Smooth muscle cell (in vitro differentiated cells): ENCODE measurements around the gene FRMPD4. TPM values are rescaled to one million over a fixed set of nuclear protein-coding genes. Genes with fewer than 3 reads are reported as not detected.

Source experiments
- DNase-seq: peaks from one replicate; lab custom pipeline; 2025; ENCODE audit not compliant: unreplicated experiment; lab: John Stamatoyannopoulos, UW
- H2AFZ ChIP-seq: fragments of 200-600 bp; sonication (generic); 2 replicates; pipeline ENCODE4 v1.6.0; 2016; ENCODE audit warnings: antibody characterized with exemption, low read depth, mild to moderate bottlenecking
- H3F3A ChIP-seq: fragments of 200-600 bp; sonication (generic); 2 replicates; pipeline ENCODE4 v1.6.0; 2017; ENCODE audit warnings: antibody characterized with exemption, low read depth
- H3K27ac ChIP-seq: fragments of 200-600 bp; sonication (generic); 2 replicates; pipeline ENCODE4 v1.5.1; 2016; ENCODE audit warnings: low read depth, mild to moderate bottlenecking
- H3K27me3 ChIP-seq: fragments of 200-600 bp; sonication (generic); 2 replicates; pipeline ENCODE4 v1.6.1; 2016; ENCODE audit warnings: low read depth, mild to moderate bottlenecking
- H3K36me3 ChIP-seq: fragments of 200-600 bp; sonication (generic); 2 replicates; pipeline ENCODE4 v1.5.1; 2016; ENCODE audit warnings: low read depth
- H3K4me1 ChIP-seq: fragments of 200-600 bp; sonication (generic); 2 replicates; pipeline ENCODE4 v1.5.1; 2016; ENCODE audit warnings: low read depth
- H3K4me2 ChIP-seq: fragments of 200-600 bp; sonication (generic); 2 replicates; pipeline ENCODE4 v1.6.0; 2016; ENCODE audit warnings: mild to moderate bottlenecking
- H3K4me3 ChIP-seq: fragments of 200-600 bp; sonication (generic); 2 replicates; pipeline ENCODE4 v1.5.1; 2016; ENCODE audit warnings: mild to moderate bottlenecking
- H3K79me2 ChIP-seq: fragments of 200-600 bp; sonication (generic); 2 replicates; pipeline ENCODE4 v1.6.0; 2016; ENCODE audit warnings: low read depth, mild to moderate bottlenecking
- H3K9ac ChIP-seq: fragments of 200-600 bp; sonication (generic); 2 replicates; pipeline ENCODE4 v1.6.0; 2016; ENCODE audit warnings: low read depth
- H3K9me3 ChIP-seq: fragments of 200-600 bp; sonication (generic); replicated peaks from 2 replicates; pipeline ENCODE4 v1.5.1; 2016; ENCODE audit warnings: low read depth
- H4K20me1 ChIP-seq: fragments of 200-600 bp; sonication (generic); 2 replicates; pipeline ENCODE4 v1.6.0; 2016; ENCODE audit warnings: low read depth
- CTCF ChIP-seq: fragments of 200-600 bp; sonication (generic); IDR thresholded peaks from 2 replicates; pipeline ENCODE4 v1.5.1; 2017; ENCODE audit warnings: borderline replicate concordance, mild to moderate bottlenecking, antibody characterized with exemption; ENCODE audit not compliant: insufficient read depth, poor library complexity, severe bottlenecking
- WGBS: methylation state at CpG from one replicate; pipeline ENCODE4 v1.1.7; 2016; ENCODE audit warnings: low lambda C conversion rate; 5-methylcytosine and 5-hydroxymethylcytosine counted together
- polyA plus RNA-seq: library from polyadenylated mRNA; unstranded; fragments of >200 nt; fragmentation: Nextera tagmentation; extraction: Ambion mirVana; gene quantifications from 2 replicates; pipeline ENCODE4 v1.2.1, GENCODE V29; 2016
- total RNA-seq: library from RNA; depleted of rRNA; stranded (reverse); fragments of >200 nt; gene quantifications from 2 replicates; pipeline ENCODE4 v1.2.3, GENCODE V29; 2014

The FRMPD4 gene
- total RNA-seq = 0.13 and 0.22 TPM in 2 replicates
- not detected in 2 replicates for polyA plus RNA-seq

GRCh38 chrX:12138361-12139313, at the start of gene FRMPD4:
TSS of gene FRMPD4 (plus strand) at chrX:12138473. CDS start at chrX:12138972, 499 bp downstream.
- Histone ChIP-seq H3K27me3 (peaks cover 44% of the 10 kb centered on the region), H2AFZ (peak within 1 kb of the TSS; percentile 66), H3K4me1 (no peaks in the 10 kb centered on the region), H4K20me1 (no peaks in the 10 kb centered on the region), H3K27ac (no peak within 1 kb of the TSS), H3K4me2 (peak within 1 kb of the TSS; percentile 85), H3K79me2 (no peaks in the 10 kb centered on the region), H3K36me3 (no peaks in the 10 kb centered on the region), H3K9me3 (no peaks in the 10 kb centered on the region), H3K4me3 (peak within 1 kb of the TSS; percentile 51), H3K9ac (no peak within 1 kb of the TSS), H3F3A (no peaks in the 10 kb centered on the region)
- TF ChIP-seq CTCF = peak; percentile 10
- no peak for DNase-seq
- 32% methylated on average over 54 of the region's 80 CpGs for WGBS

- H3F3A ChIP-seq = no peaks in the 10 kb centered on the region
Measured at GRCh38 chrX:12089740-12090139, 48.5 kb upstream of the FRMPD4 start.

GRCh38 chrX:12113321-12113720, 25.0 kb upstream of the FRMPD4 start:
- no peaks in the 10 kb centered on the region for H3K27me3 ChIP-seq
- H2AFZ ChIP-seq = no peak overlapping the region
- H3K79me2 ChIP-seq = no peaks in the 10 kb centered on the region
- H3K4me3 ChIP-seq = no peak overlapping the region
- no peaks in the 10 kb centered on the region for H4K20me1 ChIP-seq
- H3K4me1 ChIP-seq = no peaks in the 10 kb centered on the region
- H3K36me3 ChIP-seq = no peaks in the 10 kb centered on the region
- no peak overlapping the region for H3K9ac ChIP-seq
- H3K9me3 ChIP-seq = no peaks in the 10 kb centered on the region
- H3F3A ChIP-seq = no peaks in the 10 kb centered on the region
- no peak overlapping the region for H3K27ac ChIP-seq
- no peak overlapping the region for H3K4me2 ChIP-seq
- WGBS = 56% methylated on average over 2 of the region's 2 CpGs
- TF ChIP-seq CTCF = no peak
- DNase-seq = no peak

More at GRCh38 chrX:12089740-12090139, 48.5 kb upstream of the FRMPD4 start:
- no peak for DNase-seq
- no peak overlapping the region for H3K9ac ChIP-seq
- H3K79me2 ChIP-seq = no peaks in the 10 kb centered on the region
- H4K20me1 ChIP-seq = no peaks in the 10 kb centered on the region
- H2AFZ ChIP-seq = no peak overlapping the region
- WGBS = 62% methylated on average over 1 of the region's 1 CpG
- no peaks in the 10 kb centered on the region for H3K4me1 ChIP-seq
- no peaks in the 10 kb centered on the region for H3K27me3 ChIP-seq
- TF ChIP-seq CTCF = no peak
- H3K36me3 ChIP-seq = no peaks in the 10 kb centered on the region
- no peak overlapping the region for H3K4me3 ChIP-seq
- no peak overlapping the region for H3K4me2 ChIP-seq
- H3K27ac ChIP-seq = no peak overlapping the region
- H3K9me3 ChIP-seq = no peaks in the 10 kb centered on the region

- H3K79me2 ChIP-seq = no peaks in the 10 kb centered on the region
- H3K27ac ChIP-seq = no peak overlapping the region
- no peaks in the 10 kb centered on the region for H4K20me1 ChIP-seq
- no peak overlapping the region for H3K9ac ChIP-seq
- H3K9me3 ChIP-seq = no peaks in the 10 kb centered on the region
- DNase-seq = no peak
- no peaks in the 10 kb centered on the region for H3K27me3 ChIP-seq
- H3K36me3 ChIP-seq = no peaks in the 10 kb centered on the region
- H3K4me2 ChIP-seq = no peak overlapping the region
- no peaks in the 10 kb centered on the region for H3F3A ChIP-seq
- no peaks in the 10 kb centered on the region for H3K4me1 ChIP-seq
- H2AFZ ChIP-seq = no peak overlapping the region
- 34% methylated on average over 2 of the region's 2 CpGs for WGBS
- no peak overlapping the region for H3K4me3 ChIP-seq
- TF ChIP-seq CTCF = peak; percentile 10
Measured at GRCh38 chrX:12115377-12115776, 22.9 kb upstream of the FRMPD4 start.
